ENCODE results near the gene SARS1. TPM values are rescaled to one million over a fixed set of nuclear protein-coding genes. Genes with fewer than 3 reads are reported as not detected.

SARS1 gene
- total RNA-seq, 1 donor from 2014 or later = 194 TPM

GRCh38 chr1:109181085-109181806 is 32.5 kb upstream of the SARS1 start:
- Histone ChIP-seq H3K36me3 (no peaks in the 10 kb centered on the region), H3K27me3 (no peaks in the 10 kb centered on the region), H3K27ac (peak overlapping the region; percentile 74), H3K4me3 (no peak overlapping the region), H3K9me3 (no peaks in the 10 kb centered on the region), H3K4me1 (peaks cover 10% of the 10 kb centered on the region)
- DNase-seq = no peak
- intact Hi-C loops (cut with DNase I) = no loop called here
- ATAC-seq = peak; percentile 59
- no peak for TF ChIP-seq CTCF (IDR thresholded peaks at IDR 0.05)

- ATAC-seq (no peak), DNase-seq (no peak)
- Histone ChIP-seq H3K4me3 (no peak overlapping the region), H3K27me3 (no peaks in the 10 kb centered on the region), H3K4me1 (peaks cover 15% of the 10 kb centered on the region), H3K9me3 (no peaks in the 10 kb centered on the region), H3K27ac (peak overlapping the region; percentile 60), H3K36me3 (no peaks in the 10 kb centered on the region)
- intact Hi-C loops (cut with DNase I) = no loop called here
- TF ChIP-seq CTCF (IDR thresholded peaks at IDR 0.05) = no peak
Observed at GRCh38 chr1:109181807-109182163, 31.9 kb upstream of the SARS1 start.

GRCh38 chr1:109183058-109183738 is 30.5 kb upstream of the SARS1 start:
- Histone ChIP-seq H3K4me3 (no peak overlapping the region), H3K27me3 (no peaks in the 10 kb centered on the region), H3K27ac (peak overlapping the region; percentile 90), H3K4me1 (peaks cover 20% of the 10 kb centered on the region), H3K36me3 (no peaks in the 10 kb centered on the region), H3K9me3 (no peaks in the 10 kb centered on the region)
- DNase-seq (no peak), ATAC-seq (no peak)
- intact Hi-C loops (cut with DNase I) = no loop called here
- no peak for TF ChIP-seq CTCF (IDR thresholded peaks at IDR 0.05)

GRCh38 chr1:109184687-109185086 is 29.0 kb upstream of the SARS1 start:
- H3K4me1 ChIP-seq = peaks cover 20% of the 10 kb centered on the region
- H3K27ac ChIP-seq = peak overlapping the region; percentile 90

GRCh38 chr1:109185357-109185756 is 28.4 kb upstream of the SARS1 start:
- DNase-seq = peak; percentile 87
- no peak for TF ChIP-seq CTCF (IDR thresholded peaks at IDR 0.05)
- Histone ChIP-seq H3K4me1 (peaks cover 20% of the 10 kb centered on the region), H3K4me3 (peak overlapping the region; percentile 28), H3K9me3 (no peaks in the 10 kb centered on the region), H3K27me3 (no peaks in the 10 kb centered on the region), H3K27ac (peak overlapping the region; percentile 90), H3K36me3 (no peaks in the 10 kb centered on the region)
- intact Hi-C loops (cut with DNase I) = no loop called here
- peak; percentile 80 for ATAC-seq

More at GRCh38 chr1:109184687-109185086, 29.0 kb upstream of the SARS1 start:
- Histone ChIP-seq H3K27me3 (no peaks in the 10 kb centered on the region), H3K4me3 (peak overlapping the region; percentile 28), H3K9me3 (no peaks in the 10 kb centered on the region), H3K36me3 (no peaks in the 10 kb centered on the region)
- DNase-seq (peak; percentile 84), ATAC-seq (peak; percentile 76)
- intact Hi-C loops (cut with DNase I) = no loop called here
- TF ChIP-seq CTCF (IDR thresholded peaks at IDR 0.05) = no peak
